Large intestine (tissue), 3 donors: Measurements from ENCODE around the gene FGF1. TPM values are rescaled to one million over a fixed set of nuclear protein-coding genes. Genes with fewer than 3 reads are reported as not detected.

Source experiments
- DNase-seq, 2 donors: peaks; one replicate each; pipeline versions ENCODE4 v3.0.0 to v3.0.0-alpha.2; 2013
- H3K27ac ChIP-seq: one replicate; pipeline ENCODE4 v1.5.1; 2013; ENCODE audit warnings: low read length
- H3K27me3 ChIP-seq: 2 replicates; pipeline ENCODE4 v1.6.1; 2013; ENCODE audit warnings: low read length; ENCODE audit not compliant: control insufficient read depth, insufficient read depth
- H3K36me3 ChIP-seq: 2 replicates; pipeline ENCODE4 v1.6.1; 2013; ENCODE audit warnings: low read length; ENCODE audit not compliant: control insufficient read depth, insufficient read depth
- H3K4me1 ChIP-seq: one replicate; pipeline ENCODE4 v1.6.1; 2013; ENCODE audit warnings: low read length; ENCODE audit not compliant: control insufficient read depth, insufficient read depth
- H3K4me3 ChIP-seq: one replicate; pipeline ENCODE4 v1.5.1; 2013; ENCODE audit warnings: low read length
- H3K9me3 ChIP-seq: one replicate; pipeline ENCODE4 v1.6.1; 2013; ENCODE audit warnings: mild to moderate bottlenecking, low read depth, low read length, moderate library complexity; ENCODE audit not compliant: control insufficient read depth
- WGBS: methylation state at CpG from one replicate; pipeline ENCODE4 v1.1.5; 2013; ENCODE audit warnings: low lambda C conversion rate; ENCODE audit not compliant: insufficient coverage; 5-methylcytosine and 5-hydroxymethylcytosine counted together
- polyA plus RNA-seq: library from polyadenylated mRNA; unstranded; fragments of 120-200 nt; gene quantifications from one replicate; pipeline ENCODE4 v1.2.1, GENCODE V29; 2013

The FGF1 gene
- polyA plus RNA-seq, 1 donor, result 9.7 TPM

- H3K27me3 ChIP-seq, result peaks cover 2% of the 10 kb centered on the region
- no peaks in the 10 kb centered on the region for H3K9me3 ChIP-seq
- H3K36me3 ChIP-seq, result no peaks in the 10 kb centered on the region
- H3K4me3 ChIP-seq, result no peak overlapping the region
- 83% methylated on average over 1 of the region's 2 CpGs for WGBS
- no peak overlapping the region for H3K27ac ChIP-seq
- no peaks in the 10 kb centered on the region for H3K4me1 ChIP-seq
- DNase-seq, result no peak
Measured at GRCh38 chr5:142615948-142616347, 69.9 kb downstream of the FGF1 start.

- Histone ChIP-seq H3K36me3 (no peaks in the 10 kb centered on the region), H3K4me3 (no peak overlapping the region), H3K27me3 (peaks cover 3% of the 10 kb centered on the region), H3K27ac (no peak overlapping the region), H3K9me3 (no peaks in the 10 kb centered on the region), H3K4me1 (no peaks in the 10 kb centered on the region)
- no CpG with 5 or more reads among the region's 7 CpGs for WGBS
- no peak for DNase-seq
Measured at GRCh38 chr5:142614054-142614453, 71.8 kb downstream of the FGF1 start.

GRCh38 chr5:142613271-142613671, 72.6 kb downstream of the FGF1 start:
- Histone ChIP-seq H3K27ac (no peak overlapping the region), H3K4me3 (no peak overlapping the region), H3K36me3 (no peaks in the 10 kb centered on the region), H3K9me3 (no peaks in the 10 kb centered on the region), H3K4me1 (no peaks in the 10 kb centered on the region), H3K27me3 (peaks cover 6% of the 10 kb centered on the region)
- no CpG with 5 or more reads among the region's 9 CpGs for WGBS
- DNase-seq, result no peak

GRCh38 chr5:142612494-142613270, 73.2 kb downstream of the FGF1 start:
- H3K27me3 ChIP-seq, result peaks cover 10% of the 10 kb centered on the region
- no peak for DNase-seq
- H3K4me3 ChIP-seq, result no peak overlapping the region
- 100% methylated on average over 1 of the region's 8 CpGs for WGBS
- H3K27ac ChIP-seq, result no peak overlapping the region
- H3K4me1 ChIP-seq, result no peaks in the 10 kb centered on the region
- no peaks in the 10 kb centered on the region for H3K9me3 ChIP-seq
- H3K36me3 ChIP-seq, result no peaks in the 10 kb centered on the region

GRCh38 chr5:142611154-142611553, 74.7 kb downstream of the FGF1 start:
- H3K27me3 ChIP-seq, result peaks cover 12% of the 10 kb centered on the region
- H3K27ac ChIP-seq, result no peak overlapping the region
- H3K36me3 ChIP-seq, result no peaks in the 10 kb centered on the region
- no CpG with 5 or more reads among the region's 8 CpGs for WGBS
- DNase-seq, result peak; percentile 47 to 51
- no peak overlapping the region for H3K4me3 ChIP-seq
- no peaks in the 10 kb centered on the region for H3K4me1 ChIP-seq
- no peaks in the 10 kb centered on the region for H3K9me3 ChIP-seq

GRCh38 chr5:142610176-142611001, 75.5 kb downstream of the FGF1 start:
- Histone ChIP-seq H3K4me3 (no peak overlapping the region), H3K27me3 (peaks cover 12% of the 10 kb centered on the region), H3K4me1 (no peaks in the 10 kb centered on the region), H3K27ac (no peak overlapping the region), H3K9me3 (no peaks in the 10 kb centered on the region), H3K36me3 (no peaks in the 10 kb centered on the region)
- WGBS, result 67% methylated on average over 1 of the region's 6 CpGs
- DNase-seq, result no peak

DNA sequence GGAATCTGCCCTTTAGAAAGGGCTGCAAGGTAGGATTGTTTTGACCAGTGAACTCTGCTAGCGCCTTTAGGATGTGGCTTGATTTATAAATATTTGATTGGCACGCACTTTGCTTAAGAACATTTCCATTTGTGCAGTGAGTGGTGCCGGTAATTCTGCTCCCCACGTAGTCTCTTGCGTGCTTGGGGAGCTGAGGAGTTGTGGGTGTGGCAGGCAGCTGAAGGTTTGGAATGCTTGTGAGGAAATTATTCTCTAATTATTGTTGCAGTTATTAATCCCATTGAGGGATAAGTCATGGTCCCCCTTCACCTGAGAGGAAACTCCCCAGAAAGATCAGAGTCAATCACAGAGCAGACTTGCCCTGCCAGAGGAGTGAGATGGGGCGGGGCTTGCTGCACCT, 76.7 kb downstream of the FGF1 start:
- no peaks in the 10 kb centered on the region for H3K4me1 ChIP-seq
- no peak overlapping the region for H3K27ac ChIP-seq
- WGBS, result no CpG with 5 or more reads among the region's 6 CpGs
- H3K27me3 ChIP-seq, result peaks cover 12% of the 10 kb centered on the region
- H3K4me3 ChIP-seq, result no peak overlapping the region
- DNase-seq, result no peak
- no peaks in the 10 kb centered on the region for H3K36me3 ChIP-seq
- H3K9me3 ChIP-seq, result no peaks in the 10 kb centered on the region

- Histone ChIP-seq H3K36me3 (no peaks in the 10 kb centered on the region), H3K4me1 (no peaks in the 10 kb centered on the region), H3K9me3 (no peaks in the 10 kb centered on the region), H3K27ac (no peak overlapping the region), H3K4me3 (no peak overlapping the region), H3K27me3 (peaks cover 12% of the 10 kb centered on the region)
- 74% methylated on average over 3 of the region's 7 CpGs for WGBS
- DNase-seq, result no peak
Measured at GRCh38 chr5:142608081-142608480, 77.8 kb downstream of the FGF1 start.

- no peak overlapping the region for H3K27ac ChIP-seq
- no peaks in the 10 kb centered on the region for H3K36me3 ChIP-seq
- H3K27me3 ChIP-seq, result peaks cover 14% of the 10 kb centered on the region
- DNase-seq, result peak in 1 of 2 donors; percentile 31
- no CpG with 5 or more reads among the region's 5 CpGs for WGBS
- H3K4me1 ChIP-seq, result peaks cover 6% of the 10 kb centered on the region
- H3K4me3 ChIP-seq, result no peak overlapping the region
- no peaks in the 10 kb centered on the region for H3K9me3 ChIP-seq
Measured at GRCh38 chr5:142605611-142606010, 80.3 kb downstream of the FGF1 start.

DNA sequence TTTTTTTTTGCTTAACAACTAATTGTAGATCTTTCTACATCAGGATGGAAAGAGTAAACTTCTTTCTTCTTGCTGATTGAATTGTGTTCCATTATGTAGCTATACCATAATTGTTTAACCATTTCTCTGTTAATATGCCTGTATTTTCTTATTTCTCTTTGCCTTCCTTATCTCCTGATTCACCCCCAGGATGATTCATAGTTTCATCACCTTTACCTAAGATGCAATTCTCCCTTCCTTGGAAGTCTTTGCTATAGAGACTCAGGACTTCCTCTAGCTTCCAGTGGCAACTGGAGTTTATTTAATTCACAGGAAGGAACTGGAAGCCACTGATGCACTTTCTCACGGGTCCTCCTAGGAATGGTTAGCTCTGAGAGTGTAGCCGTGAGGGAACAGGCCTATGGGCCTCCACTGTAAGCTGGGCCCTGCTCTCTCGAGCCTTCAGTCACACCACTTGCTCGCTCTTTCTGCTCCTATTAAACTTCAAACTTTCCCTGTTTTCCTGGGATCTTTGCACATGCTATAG, 83.1 kb downstream of the FGF1 start:
- H3K27me3 ChIP-seq, result peaks cover 9% of the 10 kb centered on the region
- no peak overlapping the region for H3K4me3 ChIP-seq
- no peak overlapping the region for H3K27ac ChIP-seq
- no peaks in the 10 kb centered on the region for H3K36me3 ChIP-seq
- H3K9me3 ChIP-seq, result no peaks in the 10 kb centered on the region
- peaks cover 7% of the 10 kb centered on the region for H3K4me1 ChIP-seq
- WGBS, result 100% methylated on average over 1 of the region's 4 CpGs
- DNase-seq, result no peak
